IMR-90 (cell line): ENCODE measurements around the gene ALPP. TPM values are rescaled to one million over a fixed set of nuclear protein-coding genes. Genes with fewer than 3 reads are reported as not detected.

Experiments used
- ATAC-seq: fragments of 200-7000 bp; cut with Tn5 transposase; 2 replicates; pipeline ENCODE4 v1.9.1; 2020; ENCODE audit warnings: low read depth, mild to moderate bottlenecking, moderate library complexity
- BruUV-seq: library from RNA; stranded (reverse); fragments of 400-500 nt; replicated peaks from 2 replicates; lab custom pipeline; 2021; lab: Mats Ljungman, UMichigan
- CTCF ChIA-PET: fragments of 300-600 bp; formaldehyde crosslinking; extraction: SDS; loops from one replicate; lab custom pipeline; 2021; ENCODE audit warnings: antibody characterized with exemption; lab: Yijun Ruan, JAX
- POLR2A ChIA-PET: fragments of 300-600 bp; sonication (Branson Sonifier 250); formaldehyde crosslinking; loops from one replicate; lab custom pipeline; 2022; ENCODE audit warnings: antibody characterized with exemption; ENCODE audit not compliant: unreplicated experiment; lab: Charles Lee
- DNase-seq: peaks from one replicate; pipeline ENCODE4 v3.0.0; 2013
- H2AFZ ChIP-seq: replicated peaks from 2 replicates; pipeline ENCODE3; 2013; ENCODE audit warnings: low read length, mild to moderate bottlenecking; ENCODE audit not compliant: poor library complexity
- H2AK5ac ChIP-seq: 2 replicates; pipeline ENCODE4 v1.6.1; 2013; ENCODE audit warnings: low read depth, low read length, inconsistent platforms
- H2AK9ac ChIP-seq: replicated peaks from 2 replicates; pipeline ENCODE3; 2013; ENCODE audit warnings: mild to moderate bottlenecking, low read depth, low read length, moderate library complexity; ENCODE audit not compliant: poor library complexity
- H2BK120ac ChIP-seq: 2 replicates; pipeline ENCODE4 v1.6.1; 2013; ENCODE audit warnings: low read depth, low read length, inconsistent platforms
- H2BK15ac ChIP-seq: 3 replicates; pipeline ENCODE4 v1.6.1; 2013; ENCODE audit warnings: low read depth, low read length, inconsistent platforms
- H2BK20ac ChIP-seq: 2 replicates; pipeline ENCODE4 v1.6.1; 2013; ENCODE audit warnings: low read depth, mild to moderate bottlenecking, inconsistent platforms, low read length, moderate library complexity
- H2BK5ac ChIP-seq: 2 replicates; pipeline ENCODE4 v1.6.1; 2013; ENCODE audit warnings: mild to moderate bottlenecking, low read depth, low read length, inconsistent platforms; ENCODE audit not compliant: poor library complexity, severe bottlenecking
- H3K14ac ChIP-seq: replicated peaks from 2 replicates; pipeline ENCODE4 v1.6.1; 2013; ENCODE audit warnings: low read depth, low read length, inconsistent platforms
- H3K18ac ChIP-seq: 2 replicates; pipeline ENCODE4 v1.6.1; 2013; ENCODE audit warnings: low read depth, low read length, control low read depth
- H3K23ac ChIP-seq: 2 replicates; pipeline ENCODE4 v1.6.1; 2013; ENCODE audit warnings: low read depth, low read length, inconsistent platforms
- H3K27ac ChIP-seq: 2 replicates; pipeline ENCODE4 v1.5.1; 2013; ENCODE audit warnings: mild to moderate bottlenecking, control low read depth, low read length; ENCODE audit not compliant: insufficient read depth
- H3K27me3 ChIP-seq: 2 replicates; pipeline ENCODE4 v1.6.1; 2013; ENCODE audit warnings: low read length; ENCODE audit not compliant: control insufficient read depth, insufficient read depth
- H3K36me3 ChIP-seq: 2 replicates; pipeline ENCODE4 v1.6.1; 2013; ENCODE audit warnings: low read length, mixed read lengths; ENCODE audit not compliant: control insufficient read depth, insufficient read depth
- H3K4ac ChIP-seq: 2 replicates; pipeline ENCODE4 v1.6.1; 2013; ENCODE audit warnings: low read depth, low read length, inconsistent platforms
- H3K4me1 ChIP-seq: 2 replicates; pipeline ENCODE4 v1.6.1; 2013; ENCODE audit warnings: low read length, mixed read lengths; ENCODE audit not compliant: control insufficient read depth, insufficient read depth
- H3K4me2 ChIP-seq: 2 replicates; pipeline ENCODE4 v1.6.1; 2013; ENCODE audit warnings: low read depth, mild to moderate bottlenecking, control low read depth, low read length, moderate library complexity
- H3K4me3 ChIP-seq: 2 replicates; pipeline ENCODE4 v1.5.1; 2013; ENCODE audit warnings: low read depth, mild to moderate bottlenecking, control low read depth, low read length, moderate library complexity; ENCODE audit not compliant: insufficient read depth
- H3K56ac ChIP-seq: 2 replicates; pipeline ENCODE4 v1.6.1; 2013; ENCODE audit warnings: low read length, inconsistent platforms; ENCODE audit not compliant: insufficient read depth; ENCODE audit errors: extremely low read depth
- H3K79me1 ChIP-seq, 2 experiments: 2 replicates each; pipeline ENCODE4 v1.6.1; 2013; ENCODE audit warnings: low read length in 2 of 2, inconsistent platforms in 1 of 2, low read depth in 1 of 2
- H3K9ac ChIP-seq: 2 replicates; pipeline ENCODE4 v1.6.1; 2013; ENCODE audit warnings: low read depth, low read length, control low read depth
- H3K9me1 ChIP-seq: 2 replicates; pipeline ENCODE4 v1.6.1; 2013; ENCODE audit warnings: low read length, inconsistent platforms; ENCODE audit not compliant: insufficient read depth
- H3K9me3 ChIP-seq: 2 replicates; pipeline ENCODE4 v1.6.1; 2013; ENCODE audit warnings: low read length; ENCODE audit not compliant: control insufficient read depth, insufficient read depth
- H4K20me1 ChIP-seq: 2 replicates; pipeline ENCODE4 v1.6.1; 2013; ENCODE audit warnings: low read length, inconsistent platforms; ENCODE audit not compliant: insufficient read depth
- H4K5ac ChIP-seq: 2 replicates; pipeline ENCODE4 v1.6.1; 2013; ENCODE audit warnings: mild to moderate bottlenecking, low read depth, low read length, control low read depth
- H4K8ac ChIP-seq, 2 experiments: 2 replicates each; pipeline ENCODE4 v1.6.1; 2013; ENCODE audit warnings: low read depth in 2 of 2, low read length in 2 of 2, control low read depth in 1 of 2, inconsistent platforms in 1 of 2
- H4K91ac ChIP-seq: 2 replicates; pipeline ENCODE4 v1.6.1; 2013; ENCODE audit warnings: low read depth, low read length, inconsistent platforms; ENCODE audit not compliant: insufficient read depth
- CEBPB ChIP-seq: IDR thresholded peaks from 2 replicates; pipeline ENCODE4 v1.6.1; 2012; ENCODE audit warnings: low read depth, low read length, improper control_type of control experiment
- CHD1 ChIP-seq: IDR thresholded peaks from 2 replicates; pipeline ENCODE4 v1.6.1; 2012; ENCODE audit warnings: low read depth, low read length, improper control_type of control experiment
- ELK1 ChIP-seq: fragments of 150-350 bp; IDR thresholded peaks from 2 replicates; pipeline ENCODE4 v1.6.1; 2016; ENCODE audit warnings: low read depth, mild to moderate bottlenecking, low read length, moderate library complexity, borderline replicate concordance
- FOS ChIP-seq: fragments of 150-350 bp; IDR thresholded peaks from 2 replicates; pipeline ENCODE4 v1.6.1; 2016; ENCODE audit warnings: low read depth, low read length
- MAFK ChIP-seq: IDR thresholded peaks from 2 replicates; pipeline ENCODE4 v1.6.1; 2012; ENCODE audit warnings: low read depth, low read length, improper control_type of control experiment
- MAZ ChIP-seq: IDR thresholded peaks from 2 replicates; pipeline ENCODE4 v1.6.1; 2012; ENCODE audit warnings: low read depth, mild to moderate bottlenecking, low read length, improper control_type of control experiment, moderate library complexity, borderline replicate concordance
- MXI1 ChIP-seq: IDR thresholded peaks from 2 replicates; pipeline ENCODE4 v1.6.1; 2012; ENCODE audit warnings: low read depth, mild to moderate bottlenecking, low read length, moderate library complexity, borderline replicate concordance
- NFE2L2 ChIP-seq: fragments of 150-350 bp; IDR thresholded peaks from 2 replicates; pipeline ENCODE4 v1.6.1; 2016; ENCODE audit warnings: low read depth, mild to moderate bottlenecking, low read length
- POLR2A ChIP-seq: IDR thresholded peaks from 2 replicates; pipeline ENCODE4 v1.6.1; 2012; ENCODE audit warnings: mild to moderate bottlenecking, low read depth, low read length
- RCOR1 ChIP-seq: IDR thresholded peaks from 2 replicates; pipeline ENCODE4 v1.6.1; 2012; ENCODE audit warnings: mild to moderate bottlenecking, low read length, improper control_type of control experiment; ENCODE audit not compliant: insufficient replicate concordance
- RFX5 ChIP-seq: IDR thresholded peaks from 2 replicates; pipeline ENCODE4 v1.8.0; 2012; ENCODE audit warnings: low read depth, mild to moderate bottlenecking, low read length, moderate library complexity
- SMC3 ChIP-seq: fragments of 150-350 bp; IDR thresholded peaks from 2 replicates; pipeline ENCODE4 v1.6.1; 2016; ENCODE audit warnings: low read depth, mild to moderate bottlenecking, antibody characterized with exemption, low read length, moderate library complexity
- USF2 ChIP-seq: fragments of 150-350 bp; IDR thresholded peaks from 2 replicates; pipeline ENCODE4 v1.6.1; 2017; ENCODE audit warnings: mild to moderate bottlenecking, antibody characterized with exemption, low read length, low read depth
- WGBS, 2 experiments: methylation state at CpG; one replicate each; pipeline versions ENCODE4 v1.1.5 to v1.1.7; 2013; ENCODE audit warnings: missing lambda C conversion rate in 2 of 2; ENCODE audit not compliant: insufficient read length in 1 of 2; ENCODE audit errors: extremely low coverage in 2 of 2; 5-methylcytosine and 5-hydroxymethylcytosine counted together
- dilution Hi-C: fragments of 300-500 bp; cut with HindIII; formaldehyde crosslinking; loops from one replicate; pipeline ENCODE4 v1.14.3; 2018; ENCODE audit warnings: low sequenced_read_pairs; ENCODE audit not compliant: unreplicated experiment
- in situ Hi-C: fragments of 300-500 bp; cut with MboI; formaldehyde crosslinking; loops from 3 replicates; pipeline ENCODE4 v1.14.3; 2019; ENCODE audit warnings: low sequenced_read_pairs, inconsistent platforms, mixed read lengths
- intact Hi-C: fragments of 100-400 bp; cut with micrococcal nuclease; formaldehyde crosslinking; loops from 2 replicates; pipeline ENCODE4 v1.10.0; 2022
- polyA plus RNA-seq, 3 experiments: library from polyadenylated mRNA; depleted of rRNA; stranded (reverse); fragments of >200 nt; gene quantifications; 2 replicates each; pipeline ENCODE4 v1.2.3, GENCODE V29; 2012; ENCODE audit warnings: low replicate concordance in 1 of 3
- total RNA-seq: library from RNA; depleted of rRNA; stranded (reverse); fragments of >200 nt; gene quantifications from 2 replicates; pipeline ENCODE4 v1.2.3, GENCODE V29; 2012
- TF ChIP-seq, protein P1 (sequence below): conservative IDR thresholded peaks from 2 replicates; pipeline ENCODE4 v1.5.1; 2012; ENCODE audit warnings: mild to moderate bottlenecking, low read depth, low read length, improper control_type of control experiment

ALPP gene
- total and polyA plus RNA-seq, 2 of the 4 experiments (the other 2 are of a cell fraction): not detected

GRCh38 chr2:232416521-232417470 is 38.2 kb downstream of the ALPP start:
- Histone ChIP-seq H3K4me3 (no peak overlapping the region), H3K79me1 (no peaks in the 10 kb centered on the region), H4K91ac (no peak overlapping the region), H2BK20ac (no peak overlapping the region), H2BK120ac (no peak overlapping the region), H4K8ac (no peak overlapping the region), H3K14ac (no peak overlapping the region), H3K9me3 (no peaks in the 10 kb centered on the region; the same call in 1 of the 2 replicates), H3K18ac (no peak overlapping the region), H2AK9ac (no peak overlapping the region), H3K9ac (no peak overlapping the region), H3K4ac (no peak overlapping the region), H4K5ac (no peak overlapping the region), H3K4me2 (no peak overlapping the region), H3K4me1 (no peaks in the 10 kb centered on the region), H3K9me1 (no peaks in the 10 kb centered on the region), H3K27ac (no peak overlapping the region), H3K27me3 (peaks cover 83% of the 10 kb centered on the region), H2BK15ac (no peak overlapping the region), H2BK5ac (no peak overlapping the region), H2AK5ac (no peak overlapping the region), H3K23ac (no peak overlapping the region), H2AFZ (peak overlapping the region; percentile 56), H3K56ac (no peak overlapping the region), H4K20me1 (no peaks in the 10 kb centered on the region; the same call in 1 of the 2 replicates), H3K36me3 (no peaks in the 10 kb centered on the region)
- CTCF ChIA-PET: no interaction called here
- in situ Hi-C loops: no loop called here
- WGBS, 2 experiments: 68% methylated on average over 4 of the region's 17 CpGs; no CpG with 5 or more reads in 1 of the 2 experiments
- intact Hi-C loops: no loop called here
- BruUV-seq: no TSS peak
- dilution Hi-C loops: no loop called here
- ATAC-seq (no peak), DNase-seq (no peak)
- POLR2A ChIA-PET: interaction anchor here (0.6 kb wide), 1 partner anchor 10 kb away, joined by 3 read pairs; no protein-coding TSS in a partner anchor
- no peak for TF ChIP-seq CHD1
- TF ChIP-seq, protein P1, sequence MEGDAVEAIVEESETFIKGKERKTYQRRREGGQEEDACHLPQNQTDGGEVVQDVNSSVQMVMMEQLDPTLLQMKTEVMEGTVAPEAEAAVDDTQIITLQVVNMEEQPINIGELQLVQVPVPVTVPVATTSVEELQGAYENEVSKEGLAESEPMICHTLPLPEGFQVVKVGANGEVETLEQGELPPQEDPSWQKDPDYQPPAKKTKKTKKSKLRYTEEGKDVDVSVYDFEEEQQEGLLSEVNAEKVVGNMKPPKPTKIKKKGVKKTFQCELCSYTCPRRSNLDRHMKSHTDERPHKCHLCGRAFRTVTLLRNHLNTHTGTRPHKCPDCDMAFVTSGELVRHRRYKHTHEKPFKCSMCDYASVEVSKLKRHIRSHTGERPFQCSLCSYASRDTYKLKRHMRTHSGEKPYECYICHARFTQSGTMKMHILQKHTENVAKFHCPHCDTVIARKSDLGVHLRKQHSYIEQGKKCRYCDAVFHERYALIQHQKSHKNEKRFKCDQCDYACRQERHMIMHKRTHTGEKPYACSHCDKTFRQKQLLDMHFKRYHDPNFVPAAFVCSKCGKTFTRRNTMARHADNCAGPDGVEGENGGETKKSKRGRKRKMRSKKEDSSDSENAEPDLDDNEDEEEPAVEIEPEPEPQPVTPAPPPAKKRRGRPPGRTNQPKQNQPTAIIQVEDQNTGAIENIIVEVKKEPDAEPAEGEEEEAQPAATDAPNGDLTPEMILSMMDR: no peak
- no peak for TF ChIP-seq POLR2A
- TF ChIP-seq SMC3: no peak
- TF ChIP-seq MAFK: no peak
- no peak for TF ChIP-seq MAZ
- no peak for TF ChIP-seq NFE2L2
- TF ChIP-seq RFX5: no peak
- TF ChIP-seq USF2: no peak
- TF ChIP-seq ELK1: no peak
- no peak for TF ChIP-seq RCOR1
- no peak for TF ChIP-seq CEBPB
- TF ChIP-seq FOS: no peak
- TF ChIP-seq MXI1: no peak
